Activated CD8-positive, alpha-beta memory T cell treated with anti-CD3 and anti-CD28 coated beads for 24 hours (primary cell): ENCODE data around the gene KIFC3.

Experiments used
- DNase-seq: peaks from one replicate; pipeline ENCODE4 v3.0.0-alpha.2; 2020

Gene KIFC3

GRCh38 chr16:57709663-57710062 lies 92.6 kb downstream of the KIFC3 start:
- no peak for DNase-seq
